HG02870 (cell line): ENCODE results near the gene CD300H.
"Not testable (repeated sequence)": the region's sequence is repeated elsewhere in the genome, so short reads cannot be mapped to it uniquely, and the experiment has no call there.

Experiments used
- ATAC-seq: cut with Tn5 transposase; IDR thresholded peaks from one replicate; pipeline ENCODE4 v1.9.1; 2021; ENCODE audit warnings: mild to moderate bottlenecking, moderate library complexity; ENCODE audit not compliant: unreplicated experiment

CD300H gene

DNA sequence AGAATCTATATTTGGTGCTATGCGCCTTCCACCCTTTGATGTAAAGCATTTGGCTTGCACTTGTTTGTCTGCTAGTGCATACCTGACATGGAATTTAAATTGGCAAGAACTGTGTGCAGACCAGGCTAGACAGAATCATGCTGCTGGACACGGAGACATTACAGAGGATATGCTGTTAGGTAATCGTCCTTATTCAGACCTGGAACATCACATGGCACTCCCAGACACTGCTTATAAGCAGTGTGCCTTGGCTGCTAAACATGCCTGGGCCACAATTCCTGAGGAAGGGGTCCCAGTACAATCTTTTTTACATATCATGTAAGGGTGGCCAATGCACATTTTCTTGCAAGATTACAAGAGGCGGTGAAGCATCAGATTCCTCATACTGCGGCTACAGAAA is 18.4 kb upstream of the CD300H start:
- no peak for ATAC-seq

DNA sequence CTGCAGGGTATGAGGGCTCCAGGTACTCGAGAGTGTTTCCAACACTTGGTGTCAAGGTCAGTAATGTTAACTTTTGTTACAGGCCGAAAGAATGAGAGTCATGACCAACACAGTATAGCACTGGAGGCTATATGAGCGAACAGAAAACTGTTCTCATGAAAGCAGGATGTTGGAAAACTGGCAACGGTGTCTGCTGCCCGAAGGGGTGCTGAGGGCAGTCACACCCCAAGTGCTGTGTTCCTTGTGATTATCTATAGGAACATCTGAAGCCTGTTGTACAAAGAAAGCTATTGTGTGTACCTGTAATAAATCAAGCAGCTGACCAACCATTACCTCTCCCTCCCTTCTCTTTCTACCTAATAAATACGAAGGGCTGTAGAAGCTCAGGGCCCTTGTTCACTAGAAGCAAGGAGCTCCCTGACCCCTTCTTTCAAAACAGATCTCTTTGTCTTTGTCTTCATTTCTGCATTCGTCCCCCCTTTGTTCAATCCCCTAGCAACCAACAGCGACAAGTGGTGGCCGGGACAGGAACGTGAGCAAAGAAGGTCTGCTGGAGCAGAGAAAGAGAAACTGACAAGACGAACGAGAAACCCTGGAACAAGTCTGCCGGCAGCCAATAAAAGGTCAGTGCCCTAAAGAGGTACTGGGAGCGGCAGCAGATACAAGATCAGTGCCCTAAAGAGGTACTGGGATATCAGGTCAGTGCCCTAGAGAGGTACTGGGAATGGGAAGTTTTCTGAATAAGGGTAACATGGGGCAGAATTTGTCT is 17.2 kb upstream of the CD300H start:
- ATAC-seq = no peak

DNA sequence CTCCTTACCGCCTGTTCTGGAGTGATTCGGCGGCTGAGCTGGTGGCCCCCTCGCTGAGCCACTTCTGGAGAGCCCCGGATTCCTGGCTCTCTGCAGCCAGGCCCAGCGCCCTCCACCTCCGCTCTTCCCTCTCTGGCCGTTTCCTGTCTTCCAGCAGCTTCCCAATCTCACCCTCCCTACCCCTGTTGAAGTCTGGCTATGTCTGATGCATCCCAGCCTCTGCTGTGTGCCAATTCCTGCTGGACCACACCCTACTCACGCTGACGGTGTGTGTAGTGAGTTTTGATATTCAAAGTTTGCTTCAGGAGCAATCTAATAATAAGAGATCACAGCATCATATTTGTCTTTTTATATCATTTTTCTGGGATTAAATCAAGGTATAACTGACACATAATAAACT is 15.3 kb upstream of the CD300H start:
- ATAC-seq = no peak

DNA sequence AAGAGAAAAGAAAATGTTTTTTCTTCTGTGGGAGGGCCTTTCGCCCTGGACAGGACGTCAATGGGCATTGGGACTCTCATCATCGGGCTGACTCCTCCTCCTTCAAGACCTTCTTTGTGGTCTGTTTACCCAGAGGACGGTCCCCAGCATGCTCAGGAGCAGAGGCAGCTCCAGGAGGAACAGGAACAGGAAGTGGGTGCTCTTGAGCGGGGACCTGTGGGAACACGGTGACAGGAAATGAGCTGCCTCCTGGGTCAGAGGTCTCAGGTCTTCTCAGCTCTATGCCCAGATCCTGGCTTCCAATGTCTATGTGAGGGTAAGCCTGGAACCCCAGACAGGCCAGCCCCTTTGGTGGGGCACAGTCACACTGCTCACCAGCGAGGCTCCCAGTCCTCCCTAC is 12.6 kb upstream of the CD300H start:
- no peak for ATAC-seq

DNA sequence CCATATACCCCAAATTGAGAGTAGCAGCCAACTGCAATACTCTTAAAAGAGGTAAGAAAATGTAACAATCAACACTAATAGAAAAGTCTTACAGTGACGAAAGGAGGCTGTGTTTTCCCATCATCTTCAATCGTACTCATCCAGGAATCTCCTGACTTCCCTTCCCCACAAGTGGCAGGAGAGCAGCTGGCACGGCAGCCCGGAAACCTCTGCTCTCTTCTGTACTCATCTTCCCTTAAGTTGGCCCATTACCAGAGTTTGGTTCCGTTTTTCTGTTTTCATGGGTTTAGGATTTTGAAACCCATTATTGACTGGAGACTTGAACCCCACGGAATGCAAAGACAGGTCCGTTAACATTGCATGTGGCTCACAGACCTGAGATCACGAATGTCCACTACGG is 11.7 kb upstream of the CD300H start:
- no peak for ATAC-seq

DNA sequence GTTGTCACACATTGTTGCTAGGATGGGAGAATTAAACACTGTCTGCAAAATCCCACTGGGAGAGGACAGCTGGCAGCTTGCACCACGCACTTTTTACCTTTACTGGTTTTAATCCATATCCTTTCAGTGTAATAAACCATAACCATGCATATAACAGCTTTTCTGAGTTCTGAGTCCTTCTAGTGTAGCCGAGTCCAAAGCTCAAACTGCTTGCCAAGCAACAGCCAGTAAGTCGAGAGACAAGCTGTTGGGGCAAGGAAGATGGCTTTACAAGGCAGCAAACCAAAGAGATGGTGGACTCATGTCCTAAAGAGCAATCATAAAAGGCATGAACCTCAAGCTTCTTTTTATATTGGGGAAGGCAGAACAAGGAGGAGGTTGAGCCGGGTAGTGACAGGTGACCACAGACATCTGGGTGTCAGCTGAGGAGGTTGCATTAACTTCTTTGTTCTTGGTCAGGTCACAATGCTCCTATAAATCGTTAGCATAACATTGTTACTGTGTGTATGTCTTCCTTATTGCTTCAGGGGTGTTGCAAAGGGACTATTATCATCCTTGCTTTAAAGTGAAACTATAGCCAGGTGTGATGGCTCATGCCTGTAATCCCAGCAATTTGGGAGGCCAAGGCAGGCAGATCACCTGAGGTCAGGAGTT is 7.3 kb upstream of the CD300H start:
- ATAC-seq = no peak

DNA sequence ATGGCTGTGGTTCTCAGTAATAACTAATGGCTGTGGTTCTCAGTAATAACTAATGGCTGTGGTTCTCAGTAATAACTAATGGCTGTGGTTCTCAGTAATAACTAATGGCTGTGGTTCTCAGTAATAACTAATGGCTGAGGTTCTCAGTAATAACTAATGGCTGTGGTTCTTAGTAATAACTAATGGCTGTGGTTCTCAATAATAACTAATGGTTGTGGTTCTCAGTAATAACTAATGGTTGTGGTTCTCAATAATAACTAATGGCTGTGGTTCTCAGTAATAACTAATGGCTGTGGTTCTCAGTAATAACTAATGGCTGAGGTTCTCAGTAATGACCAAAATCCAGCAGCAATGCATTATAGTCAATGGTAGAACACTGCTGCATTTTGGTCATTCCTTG is 6.3 kb upstream of the CD300H start:
- ATAC-seq = not testable (repeated sequence)

DNA sequence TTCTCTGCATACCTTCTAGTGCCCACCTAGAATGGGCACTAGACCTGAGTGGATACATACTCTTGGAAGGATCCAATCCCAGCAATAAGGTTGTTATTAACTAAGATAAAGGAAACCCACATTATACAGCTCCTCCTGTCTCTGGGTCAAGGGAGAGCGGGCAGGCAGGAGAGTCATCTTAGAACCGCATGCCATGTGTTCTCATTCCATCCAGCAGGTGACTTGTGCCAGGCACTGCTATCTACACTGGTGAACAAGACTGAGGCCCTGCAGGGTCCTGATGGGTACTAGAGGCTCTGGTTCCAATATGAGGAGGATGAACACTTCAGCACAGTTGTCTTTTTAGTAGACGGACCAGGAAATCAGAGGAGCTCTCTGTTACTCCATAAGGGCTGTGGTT is 5.9 kb upstream of the CD300H start:
- ATAC-seq = no peak

DNA sequence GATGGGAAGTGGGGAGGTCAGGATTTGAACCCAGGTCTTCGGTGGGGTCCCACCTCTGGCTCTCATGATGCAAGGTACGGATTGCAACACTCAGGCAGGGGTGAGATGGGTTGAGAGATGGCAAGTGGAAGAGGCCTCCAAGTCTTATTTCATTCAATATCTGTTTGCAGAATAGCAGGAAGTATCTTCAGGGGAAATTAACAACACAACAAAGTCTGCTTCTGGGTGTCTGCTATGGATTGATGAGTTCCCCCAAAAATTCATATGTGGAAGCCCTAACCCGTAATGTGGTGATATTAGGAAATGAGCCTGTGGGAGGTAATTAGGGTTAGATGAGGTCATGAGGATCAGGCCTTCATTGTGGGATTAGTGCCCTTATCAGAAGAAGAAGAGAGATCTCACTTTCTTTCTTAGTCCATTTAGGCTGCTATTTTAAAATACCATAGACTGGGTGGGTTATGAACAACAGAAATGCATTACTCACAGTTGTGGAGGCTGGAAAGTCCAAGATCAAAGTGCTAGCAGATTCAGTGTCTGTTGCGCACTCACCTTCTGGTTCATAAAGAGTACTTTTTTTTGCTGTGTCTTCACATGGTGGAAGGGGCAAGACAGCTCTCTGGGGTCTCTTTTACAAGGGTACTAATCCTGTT is 4.4 kb upstream of the CD300H start:
- ATAC-seq = no peak

DNA sequence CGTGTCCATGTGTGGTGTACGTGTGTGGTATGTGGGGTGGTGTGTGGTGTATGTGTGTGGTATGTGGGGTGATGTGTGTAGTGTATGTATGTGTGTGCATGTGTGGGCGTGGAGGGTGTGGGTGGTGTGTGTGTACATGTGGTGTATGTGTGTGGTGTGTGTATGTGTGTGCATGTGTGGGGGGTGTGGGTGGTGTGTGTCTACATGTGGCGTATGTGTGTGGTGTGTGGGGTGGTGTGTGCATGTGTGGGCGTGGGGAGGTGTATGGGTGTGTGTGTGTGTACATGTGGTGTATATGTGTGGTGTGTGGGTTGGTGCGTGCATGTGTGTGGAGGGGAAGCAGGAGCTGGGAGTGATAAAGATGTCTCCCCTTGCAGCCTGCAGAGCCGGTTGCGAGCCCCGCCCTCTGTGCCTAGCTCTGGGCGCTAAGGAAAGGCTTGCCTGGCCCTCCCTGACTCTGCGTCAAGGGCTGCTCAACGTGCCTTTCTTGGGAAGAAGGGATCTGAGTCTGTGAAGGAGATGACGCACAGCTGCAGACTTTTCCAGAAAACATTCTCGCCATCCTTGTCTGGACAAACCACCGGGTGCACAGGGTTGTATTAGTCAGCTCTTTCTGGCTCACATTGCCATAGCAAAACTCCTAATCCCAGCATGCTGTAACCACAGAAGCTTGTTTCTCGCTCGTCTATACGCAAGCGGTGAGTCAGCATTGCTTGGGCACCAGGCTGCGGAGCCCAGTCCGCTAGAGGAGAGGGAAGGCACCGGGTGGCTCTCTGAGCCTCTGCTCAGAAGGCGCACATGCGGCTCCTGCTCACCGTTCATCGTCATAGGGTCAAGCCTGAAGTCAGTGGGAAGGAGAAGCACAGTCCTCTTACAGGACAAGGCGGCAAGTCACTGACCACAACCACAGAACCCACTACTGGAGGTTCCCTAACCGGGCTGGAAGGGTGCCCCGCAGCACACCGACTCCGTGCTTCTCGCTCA is 2.0 kb upstream of the CD300H start:
- no peak for ATAC-seq

DNA sequence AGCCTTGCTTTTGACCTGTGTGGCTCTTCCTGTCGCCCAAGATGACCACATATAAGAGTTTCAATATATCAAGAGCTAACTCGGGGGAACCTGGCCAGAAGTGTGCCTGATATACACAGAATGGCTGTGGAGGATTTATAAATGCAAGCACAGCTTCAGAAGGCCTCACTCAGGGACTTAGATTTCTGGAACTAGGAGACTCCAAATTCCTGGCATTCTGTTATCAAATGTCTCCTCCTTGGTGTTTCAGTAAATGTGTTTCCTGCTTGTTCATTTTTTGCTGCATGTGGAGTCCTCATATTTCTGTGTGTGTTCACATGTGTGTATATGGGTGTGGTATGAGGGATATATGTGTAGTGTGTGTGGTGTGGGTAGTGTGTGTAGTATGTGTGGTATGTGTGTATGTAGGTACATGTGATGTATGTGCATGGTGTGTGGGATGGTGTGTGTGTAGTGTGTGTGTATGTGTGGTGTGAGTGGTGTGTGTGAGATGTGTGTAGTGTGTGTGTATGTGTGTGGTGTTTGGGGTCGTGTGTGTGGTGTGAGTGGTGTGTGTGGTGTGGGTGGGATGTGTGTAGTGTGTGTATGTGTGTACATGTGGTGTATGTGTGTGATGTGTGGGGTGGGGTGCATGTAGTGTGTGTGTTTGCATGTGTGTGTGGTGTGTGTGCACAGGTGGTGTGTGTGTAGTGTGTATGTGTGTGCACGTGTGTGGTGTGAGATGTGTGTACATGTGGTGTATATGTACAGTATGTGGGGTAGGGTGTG is 981 bp upstream of the CD300H start:
- ATAC-seq = no peak

DNA sequence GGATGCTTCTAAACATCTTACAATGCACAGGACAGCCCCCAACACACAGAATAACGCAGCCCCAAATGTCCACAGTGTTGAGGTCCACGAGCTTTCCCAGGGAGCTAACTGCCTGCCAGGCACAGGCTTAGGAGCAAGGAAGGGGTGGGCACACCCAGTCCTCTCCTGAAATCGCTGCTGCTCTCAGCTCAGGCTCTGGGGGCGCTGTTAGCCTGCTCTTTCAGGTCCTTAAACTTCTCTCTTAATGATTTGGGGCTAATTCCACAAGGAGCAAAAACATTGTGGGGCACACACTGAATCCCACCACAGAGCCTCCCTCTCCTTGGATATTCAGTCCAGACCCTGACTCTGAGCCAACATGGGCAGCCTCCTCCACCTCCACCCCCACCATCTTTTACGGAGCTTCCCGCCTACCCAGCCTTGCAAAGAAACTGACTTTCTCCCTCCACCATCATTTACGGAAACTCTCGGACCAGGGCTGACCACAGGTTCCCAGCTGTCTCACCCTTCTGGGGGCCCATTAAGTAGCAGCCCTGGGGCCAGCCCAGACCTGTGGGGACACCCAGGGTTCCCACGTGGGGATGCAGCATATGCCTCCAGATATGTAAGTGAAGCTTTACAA is 1.1 kb downstream of the CD300H start:
- ATAC-seq = no peak

DNA sequence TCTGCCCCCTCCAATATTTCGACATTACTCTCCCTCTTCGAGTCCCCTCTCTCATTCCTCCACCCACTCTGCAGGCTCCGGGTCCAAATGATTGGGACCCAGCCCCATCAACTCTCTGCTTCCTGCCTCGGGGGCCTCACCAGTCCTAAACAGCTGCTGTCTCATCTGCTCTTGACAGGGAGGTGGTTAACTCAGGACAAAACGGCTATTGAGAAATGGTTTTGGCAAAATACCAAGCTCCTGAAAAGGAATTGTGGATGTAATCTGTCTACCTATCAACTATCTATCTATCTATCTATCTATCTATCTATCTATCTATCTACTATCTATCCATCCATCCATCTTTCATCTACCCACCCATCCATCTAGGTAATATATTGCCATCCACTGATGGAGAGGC is 2.2 kb downstream of the CD300H start:
- ATAC-seq = no peak

DNA sequence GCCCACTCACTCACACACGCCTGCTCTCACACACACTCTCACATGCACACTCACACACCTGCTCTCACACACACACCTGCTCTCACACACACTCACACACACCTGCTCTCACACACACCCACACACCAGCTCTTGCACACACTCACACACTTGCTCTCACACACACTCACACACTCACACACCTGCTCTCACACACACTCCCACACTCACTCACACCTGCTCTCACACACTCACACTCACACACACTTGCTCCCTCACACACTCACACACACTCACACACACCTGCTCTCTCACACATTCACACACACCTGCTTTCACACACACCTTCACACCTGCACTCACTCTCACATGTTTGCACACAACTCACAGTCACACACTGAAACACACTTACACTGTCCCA is 4.0 kb downstream of the CD300H start:
- ATAC-seq = no peak

DNA sequence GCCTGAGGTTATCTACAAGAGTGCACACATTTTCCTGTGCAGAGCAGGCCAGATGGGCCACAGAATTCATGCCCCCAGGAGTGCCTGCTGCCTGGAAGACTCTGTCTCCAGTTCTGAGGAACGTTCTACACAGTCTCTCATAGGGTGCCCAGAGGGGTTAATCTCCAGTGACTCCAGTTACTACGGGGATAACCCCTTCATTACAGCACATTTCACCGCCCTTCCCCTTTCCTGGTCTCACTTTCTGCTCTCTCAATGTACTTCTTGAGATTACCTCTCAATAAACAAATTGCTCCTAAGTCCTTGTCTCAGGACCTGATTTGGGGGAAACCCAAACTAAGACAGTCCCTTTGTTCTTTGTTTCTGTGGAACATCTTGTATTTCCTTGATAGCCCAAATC is 5.7 kb downstream of the CD300H start:
- ATAC-seq = no peak

DNA sequence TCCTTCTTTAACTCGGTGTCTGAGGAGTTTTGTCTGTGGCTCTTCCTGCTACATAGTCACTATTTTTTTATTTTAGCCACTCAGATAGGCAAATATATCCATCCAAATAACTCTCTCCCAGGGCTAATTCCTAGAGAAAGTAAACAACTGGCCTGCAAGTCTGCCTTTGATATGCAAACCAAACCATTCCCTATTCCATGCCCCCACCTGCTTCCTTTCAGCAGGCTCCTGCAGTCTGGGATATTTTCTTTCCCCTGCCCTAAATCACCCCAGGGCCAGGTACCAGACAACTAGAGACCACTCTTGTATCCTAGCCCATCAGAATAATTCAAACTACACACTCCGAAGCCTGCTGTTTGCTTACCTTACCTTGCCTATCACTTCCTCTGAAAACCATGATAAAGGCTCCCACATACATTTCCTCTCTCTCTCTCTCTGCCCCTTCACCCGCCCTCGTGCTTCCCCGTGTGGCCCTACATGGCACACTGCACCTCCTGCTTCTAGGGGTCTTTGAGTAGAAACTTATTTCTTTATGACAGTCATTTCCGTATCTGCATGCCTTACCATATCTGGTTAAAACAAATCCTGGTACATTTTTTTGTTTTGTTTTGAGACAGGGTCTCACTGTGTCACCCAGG is 8.3 kb downstream of the CD300H start:
- no peak for ATAC-seq

DNA sequence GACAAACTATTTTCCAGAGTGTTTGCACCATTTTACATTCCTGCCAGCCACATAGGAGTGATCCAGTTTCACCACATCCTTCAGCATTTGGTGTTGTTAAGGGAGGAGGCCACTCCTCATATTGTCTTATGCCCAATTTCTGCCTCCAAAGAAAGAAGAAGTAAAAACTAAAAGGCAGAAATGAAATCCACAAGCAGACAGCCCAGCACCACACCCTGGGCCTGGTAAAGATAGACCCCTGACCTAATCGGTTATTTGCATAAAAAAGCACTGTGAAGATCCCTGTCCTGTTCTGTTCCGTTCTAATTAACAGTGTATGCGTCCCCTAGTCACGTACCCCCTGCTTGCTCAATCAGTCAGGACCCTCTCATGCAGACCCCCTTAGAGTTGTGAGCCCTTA is 8.9 kb downstream of the CD300H start:
- ATAC-seq = not testable (repeated sequence)

DNA sequence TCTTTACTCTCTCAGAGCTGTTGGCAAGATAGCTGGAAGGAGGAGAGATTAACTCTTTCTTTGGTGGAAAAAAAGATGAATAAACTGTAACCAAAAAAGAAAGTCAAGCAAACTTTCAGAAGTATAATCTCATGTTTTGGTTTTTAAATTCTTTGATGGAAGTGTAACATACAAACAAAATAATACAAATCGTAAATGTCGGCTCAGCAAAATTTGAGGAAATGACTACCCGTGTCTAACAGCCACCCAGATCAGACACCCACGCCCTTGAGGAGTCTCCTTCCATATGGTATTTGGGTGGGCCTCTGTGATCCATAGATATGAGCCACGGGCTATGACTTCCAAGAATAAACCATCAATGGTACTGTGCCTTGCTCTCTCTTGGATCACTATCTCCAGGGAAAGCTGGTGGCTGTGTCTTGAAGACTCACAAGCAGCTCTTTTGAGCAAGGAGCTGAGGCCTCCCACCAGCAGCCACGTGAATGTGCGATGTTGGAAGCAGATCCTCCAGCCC is 11.8 kb downstream of the CD300H start:
- ATAC-seq = no peak

DNA sequence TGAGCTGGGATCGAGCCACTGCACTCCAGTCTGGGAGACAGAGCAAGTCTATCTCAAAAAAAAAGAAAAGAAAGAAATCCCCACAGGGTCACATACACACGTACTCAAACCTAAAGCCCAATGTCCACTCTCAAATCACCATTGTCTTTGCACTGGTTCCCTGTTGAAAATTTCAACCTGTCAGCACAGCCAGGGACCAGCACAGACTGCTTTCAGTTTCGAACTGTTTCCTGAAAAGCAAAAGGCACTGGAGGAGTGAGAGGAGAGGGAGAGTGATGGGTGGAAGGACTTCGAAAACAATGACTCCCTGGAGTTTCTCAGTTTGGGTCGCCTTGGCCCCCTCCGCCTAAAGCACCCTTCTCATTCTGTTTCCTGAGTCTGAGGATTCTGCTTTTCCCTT is 12.4 kb downstream of the CD300H start:
- no peak for ATAC-seq
